BLaER1 treated with 17β-estradiol and CSF1 and Interleukin-3, amounts not matched to agents 10 nM and 100 nM (cell line): Measurements from ENCODE around the gene PDIA2.
A peak's percentile ranks its signal among the peaks of the same experiment; 100 is the strongest.

ENCODE experiments used
- H3K27ac ChIP-seq, 11 experiments: shearing (Covaris generic); formaldehyde crosslinking; 2 replicates each; pipeline ENCODE4 v1.8.1; 2022
- H3K27me3 ChIP-seq, 11 experiments: shearing (Covaris generic); formaldehyde crosslinking; 2 replicates each; pipeline ENCODE4 v1.8.1; 2022
- H3K36me3 ChIP-seq, 11 experiments: shearing (Covaris generic); formaldehyde crosslinking; 2 replicates each; pipeline ENCODE4 v1.8.1; 2022
- H3K4me1 ChIP-seq, 10 experiments: shearing (Covaris generic); formaldehyde crosslinking; 2 replicates each; pipeline ENCODE4 v1.8.1; 2022
- H3K4me2 ChIP-seq, 11 experiments: shearing (Covaris generic); formaldehyde crosslinking; 2 replicates each; pipeline ENCODE4 v1.8.1; 2022
- H3K4me3 ChIP-seq, 10 experiments: shearing (Covaris generic); formaldehyde crosslinking; 2 replicates each; pipeline ENCODE4 v1.8.1; 2022
- H3K9ac ChIP-seq, 11 experiments: shearing (Covaris generic); formaldehyde crosslinking; 2 replicates each; pipeline ENCODE4 v1.8.1; 2022
- H3K9me3 ChIP-seq, 11 experiments: shearing (Covaris generic); formaldehyde crosslinking; replicated peaks in 1 of 11; 2 replicates each; pipeline ENCODE4 v1.8.1; 2022
- H4K20me1 ChIP-seq, 11 experiments: shearing (Covaris generic); formaldehyde crosslinking; 2 replicates each; pipeline ENCODE4 v1.8.1; 2022
- Cebpa-rat ChIP-seq, 11 experiments: shearing (Covaris generic); IDR thresholded peaks; 2 replicates each; pipeline ENCODE4 v1.8.1; 2022

Gene PDIA2

GRCh38 chr16:287298-287811 is 4.4 kb downstream of the PDIA2 start:
- Histone ChIP-seq H3K4me1 (peaks cover 0 to 56% (median 30%) of the 10 kb centered on the region in 10 experiments; a peak in 13 of 20 replicates), H3K36me3 (peaks cover 49 to 62% (median 60%) of the 10 kb centered on the region in 11 experiments), H3K4me2 (peak overlapping the region in 6 of 11 experiments; percentile 2 to 53 (median 42); a peak in 10 of 22 replicates), H3K27me3 (peaks cover 0 to 20% (median 12%) of the 10 kb centered on the region in 11 experiments; a peak in 17 of 22 replicates), H3K4me3 (no peak overlapping the region), H4K20me1 (peaks cover 3 to 86% (median 44%) of the 10 kb centered on the region in 11 experiments; a peak in 19 of 22 replicates), H3K9ac (peak overlapping the region in 1 of 11 experiments; percentile 13; a peak in 2 of 22 replicates), H3K9me3 (no peaks in the 10 kb centered on the region; a peak in 2 of 22 replicates), H3K27ac (no peak overlapping the region)
- no peak for TF ChIP-seq Cebpa-rat (IDR thresholded peaks at IDR 0.05)

GRCh38 chr16:287981-288920 is 5.3 kb downstream of the PDIA2 start:
- Histone ChIP-seq H3K9ac (no peak overlapping the region), H3K27ac (no peak overlapping the region), H3K4me1 (peaks cover 0 to 50% (median 27%) of the 10 kb centered on the region in 10 experiments; a peak in 13 of 20 replicates), H3K4me3 (no peak overlapping the region), H3K9me3 (no peaks in the 10 kb centered on the region; a peak in 2 of 22 replicates), H3K4me2 (peak overlapping the region in 4 of 11 experiments; percentile 39 to 53 (median 46); a peak in 7 of 22 replicates), H3K27me3 (peaks cover 0 to 11% (median 3%) of the 10 kb centered on the region in 11 experiments; a peak in 17 of 22 replicates), H4K20me1 (peaks cover 3 to 93% (median 44%) of the 10 kb centered on the region in 11 experiments; a peak in 19 of 22 replicates), H3K36me3 (peaks cover 57 to 71% (median 69%) of the 10 kb centered on the region in 11 experiments)
- no peak for TF ChIP-seq Cebpa-rat (IDR thresholded peaks at IDR 0.05)

- H3K36me3 ChIP-seq, result peaks cover 68 to 83% (median 79%) of the 10 kb centered on the region in 11 experiments
These were observed 6.5 kb downstream of the PDIA2 start for GRCh38 chr16:289395-289997.

GRCh38 chr16:290015-290680 is 7.2 kb downstream of the PDIA2 start:
- TF ChIP-seq Cebpa-rat (IDR thresholded peaks at IDR 0.05), result no peak
- Histone ChIP-seq H3K27ac (no peak overlapping the region), H3K9me3 (no peaks in the 10 kb centered on the region; a peak in 2 of 22 replicates), H4K20me1 (peaks cover 3 to 82% (median 39%) of the 10 kb centered on the region in 11 experiments; a peak in 19 of 22 replicates), H3K4me2 (no peak overlapping the region), H3K27me3 (no peaks in the 10 kb centered on the region), H3K4me3 (no peak overlapping the region), H3K9ac (no peak overlapping the region), H3K36me3 (peaks cover 68 to 89% (median 80%) of the 10 kb centered on the region in 11 experiments), H3K4me1 (peaks cover 0 to 33% (median 21%) of the 10 kb centered on the region in 10 experiments; a peak in 13 of 20 replicates)

More at GRCh38 chr16:289395-289997, 6.5 kb downstream of the PDIA2 start:
- TF ChIP-seq Cebpa-rat (IDR thresholded peaks at IDR 0.05), result no peak
- Histone ChIP-seq H4K20me1 (peaks cover 3 to 89% (median 43%) of the 10 kb centered on the region in 11 experiments; a peak in 19 of 22 replicates), H3K9ac (no peak overlapping the region), H3K9me3 (no peaks in the 10 kb centered on the region; a peak in 2 of 22 replicates), H3K27ac (no peak overlapping the region), H3K4me1 (peaks cover 0 to 39% (median 22%) of the 10 kb centered on the region in 10 experiments; a peak in 13 of 20 replicates), H3K27me3 (0 out of 22 replicates have a peak, but pooled peaks cover 0 to 3% (median 0%) of the 10 kb centered on the region in 11 experiments), H3K4me3 (no peak overlapping the region), H3K4me2 (no peak overlapping the region)

GRCh38 chr16:290681-291405 is 7.9 kb downstream of the PDIA2 start:
- no peak overlapping the region for H3K27ac ChIP-seq
- no peak overlapping the region for H3K9ac ChIP-seq
- H3K9me3 ChIP-seq, result no peaks in the 10 kb centered on the region; a peak in 2 of 22 replicates
- no peak overlapping the region for H3K4me2 ChIP-seq
- H3K4me3 ChIP-seq, result no peak overlapping the region
- TF ChIP-seq Cebpa-rat (IDR thresholded peaks at IDR 0.05), result no peak
- H3K27me3 ChIP-seq, result no peaks in the 10 kb centered on the region
- H4K20me1 ChIP-seq, result peaks cover 3 to 84% (median 43%) of the 10 kb centered on the region in 11 experiments; a peak in 19 of 22 replicates
- H3K36me3 ChIP-seq, result peaks cover 68 to 95% (median 83%) of the 10 kb centered on the region in 11 experiments
- H3K4me1 ChIP-seq, result peaks cover 0 to 28% (median 19%) of the 10 kb centered on the region in 10 experiments; a peak in 13 of 20 replicates

- H3K9me3 ChIP-seq, result no peaks in the 10 kb centered on the region; a peak in 1 of 22 replicates
- H3K27me3 ChIP-seq, result no peaks in the 10 kb centered on the region
- peaks cover 3 to 89% (median 48%) of the 10 kb centered on the region in 11 experiments; a peak in 20 of 22 replicates for H4K20me1 ChIP-seq
- no peak for TF ChIP-seq Cebpa-rat (IDR thresholded peaks at IDR 0.05)
- no peak overlapping the region for H3K4me3 ChIP-seq
- H3K27ac ChIP-seq, result no peak overlapping the region
- H3K9ac ChIP-seq, result no peak overlapping the region
- H3K36me3 ChIP-seq, result peaks cover 68 to 98% (median 87%) of the 10 kb centered on the region in 11 experiments
- no peak overlapping the region for H3K4me2 ChIP-seq
- H3K4me1 ChIP-seq, result peaks cover 0 to 31% (median 23%) of the 10 kb centered on the region in 10 experiments; a peak in 15 of 20 replicates
These were observed 8.6 kb downstream of the PDIA2 start for GRCh38 chr16:291539-291938.

- H3K4me3 ChIP-seq, result no peak overlapping the region
- H4K20me1 ChIP-seq, result peaks cover 3 to 89% (median 56%) of the 10 kb centered on the region in 11 experiments; a peak in 20 of 22 replicates
- H3K4me1 ChIP-seq, result peaks cover 0 to 31% (median 25%) of the 10 kb centered on the region in 10 experiments; a peak in 16 of 20 replicates
- no peak for TF ChIP-seq Cebpa-rat (IDR thresholded peaks at IDR 0.05)
- H3K27me3 ChIP-seq, result no peaks in the 10 kb centered on the region
- H3K4me2 ChIP-seq, result no peak overlapping the region
- H3K36me3 ChIP-seq, result peaks cover 67 to 98% (median 81%) of the 10 kb centered on the region in 11 experiments
- no peak overlapping the region for H3K27ac ChIP-seq
- no peak overlapping the region for H3K9ac ChIP-seq
- H3K9me3 ChIP-seq, result no peaks in the 10 kb centered on the region
These were observed 10.2 kb downstream of the PDIA2 start for GRCh38 chr16:293043-293775.
